K562 (cell line): Measurements from ENCODE around the gene PAPSS2. TPM values are rescaled to one million over a fixed set of nuclear protein-coding genes. Genes with fewer than 3 reads are reported as not detected.

Experiments
- ATAC-seq: fragments of 200-7000 bp; cut with Tn5 transposase; 3 replicates; pipeline ENCODE4 v1.9.1; 2020; ENCODE audit warnings: moderate library complexity
- BruUV-seq: library from RNA; stranded (reverse); fragments of 400-500 nt; replicated peaks from 2 replicates; lab custom pipeline; 2021; lab: Mats Ljungman, UMichigan
- CTCF ChIA-PET: fragments of 300-600 bp; formaldehyde crosslinking; extraction: SDS; loops from one replicate; lab custom pipeline; 2021; ENCODE audit warnings: low intra/inter-chr PET ratio; lab: Yijun Ruan, JAX
- POLR2A ChIA-PET: fragments of 300-600, 350-650 bp; sonication (Branson Sonifier 250); formaldehyde crosslinking; extraction: SDS; loops from one replicate; lab custom pipeline; 2021; ENCODE audit warnings: antibody characterized with exemption, inconsistent platforms; lab: Yijun Ruan, JAX
- DNase-seq, 4 experiments: peaks; one replicate each; pipeline versions ENCODE4 v3.0.0 to v3.0.0-alpha.2; 2011 to 2018; ENCODE audit warnings: low spot score in 3 of 4, mixed read lengths in 3 of 4; ENCODE audit errors: extremely low read depth in 1 of 4
- FAIRE-seq: peaks from 2 replicates; lab custom pipeline; 2011; peaks lifted over from hg19 to GRCh38; lab: Jason Lieb, UNC
- H2AFZ ChIP-seq: 2 replicates; pipeline ENCODE4 v1.6.0; 2011; ENCODE audit warnings: low read depth, low read length, control low read depth, inconsistent platforms
- H3K27ac ChIP-seq: fragments of 200-600 bp; 3 replicates; pipeline ENCODE4 v1.8.0; 2011; ENCODE audit warnings: low read depth, mild to moderate bottlenecking, control low read depth, inconsistent platforms, low read length, moderate library complexity, mixed read lengths; ENCODE audit errors: extremely low read depth
- H3K27me3 ChIP-seq, 2 experiments: fragments of 300-600 bp in 1 of 2; 2 replicates in 1 of 2; 3 replicates in 1 of 2; pipeline versions ENCODE4 v1.6.0 to v1.8.0; 2011; ENCODE audit warnings: inconsistent platforms in 2 of 2, low read length in 2 of 2, mild to moderate bottlenecking in 1 of 2, mixed read lengths in 1 of 2, moderate library complexity in 1 of 2; ENCODE audit not compliant: control insufficient read depth in 2 of 2, insufficient read depth in 2 of 2
- H3K36me3 ChIP-seq: fragments of 300-600 bp; 3 replicates; pipeline ENCODE4 v1.8.0; 2011; ENCODE audit warnings: mild to moderate bottlenecking, low read length, inconsistent platforms; ENCODE audit not compliant: control insufficient read depth, insufficient read depth
- H3K4me1 ChIP-seq, 2 experiments: fragments of 200-600 bp in 1 of 2; replicated peaks in 1 of 2; 2 replicates in 1 of 2; 3 replicates in 1 of 2; pipeline versions ENCODE4 v1.5.1 to v1.8.0; 2011; ENCODE audit warnings: inconsistent platforms in 2 of 2, low read length in 2 of 2, mild to moderate bottlenecking in 1 of 2, mixed read lengths in 1 of 2, moderate library complexity in 1 of 2; ENCODE audit not compliant: control insufficient read depth in 2 of 2, insufficient read depth in 2 of 2
- H3K4me2 ChIP-seq: 2 replicates; pipeline ENCODE4 v1.6.1; 2011; ENCODE audit warnings: low read length, control low read depth, inconsistent platforms, mixed read lengths; ENCODE audit not compliant: insufficient read depth
- H3K4me3 ChIP-seq: fragments of 200-600 bp; sonication (generic), shearing (Covaris generic); 2 replicates; pipeline ENCODE4 v1.5.1; 2016; ENCODE audit warnings: control low read depth, inconsistent platforms
- H3K79me2 ChIP-seq: fragments of 200-600 bp; 3 replicates; pipeline ENCODE4 v1.8.0; 2011; ENCODE audit warnings: low read length, inconsistent platforms; ENCODE audit not compliant: control insufficient read depth, insufficient read depth
- H3K9ac ChIP-seq, 2 experiments: 2 replicates each; pipeline versions ENCODE4 v1.6.0 to v1.6.1; 2011; ENCODE audit warnings: low read depth in 2 of 2, low read length in 2 of 2, control low read depth in 1 of 2, inconsistent platforms in 1 of 2, mild to moderate bottlenecking in 1 of 2, mixed read lengths in 1 of 2; ENCODE audit not compliant: insufficient read depth in 1 of 2
- H3K9me1 ChIP-seq: one replicate; pipeline ENCODE4 v1.6.0; 2011; ENCODE audit warnings: inconsistent platforms, mild to moderate bottlenecking, low read length, moderate library complexity; ENCODE audit not compliant: control insufficient read depth, insufficient read depth
- H3K9me3 ChIP-seq: replicated peaks from 2 replicates; pipeline ENCODE4 v1.5.1; 2011; ENCODE audit warnings: low read depth, low read length, inconsistent platforms; ENCODE audit not compliant: control insufficient read depth, insufficient read depth
- H4K20me1 ChIP-seq: replicated peaks from 2 replicates; pipeline ENCODE4 v1.6.1; 2011; ENCODE audit warnings: low read length, inconsistent platforms, mixed read lengths; ENCODE audit not compliant: control insufficient read depth, insufficient read depth
- AFF1 ChIP-seq, 2 experiments: fragments of 450-650 bp; IDR thresholded peaks; 2 replicates each; pipeline ENCODE4 v1.6.1; 2018; ENCODE audit warnings: mild to moderate bottlenecking in 2 of 2, low read depth in 1 of 2; ENCODE audit not compliant: partially characterized antibody in 2 of 2
- ARNT ChIP-seq, 2 experiments: fragments of 450-650 bp; IDR thresholded peaks; 2 replicates each; pipeline ENCODE4 v1.6.1; 2016; ENCODE audit warnings: mild to moderate bottlenecking in 1 of 2
- ATF4 ChIP-seq: fragments of 450-650 bp; formaldehyde crosslinking; IDR thresholded peaks from 2 replicates; pipeline ENCODE4 v1.4.0; 2022; ENCODE audit warnings: mild to moderate bottlenecking, moderate library complexity
- ELK3 ChIP-seq: fragments of 450-650 bp; formaldehyde crosslinking; IDR thresholded peaks from 2 replicates; pipeline ENCODE4 v1.4.0; 2020; ENCODE audit warnings: mild to moderate bottlenecking
- HMGN3 ChIP-seq: IDR thresholded peaks from 2 replicates; pipeline ENCODE4 v1.6.1; 2011; ENCODE audit warnings: borderline replicate concordance, low read depth, mild to moderate bottlenecking, mixed read lengths, low read length; ENCODE audit not compliant: insufficient read length; ENCODE audit errors: extremely low read depth
- KDM4B ChIP-seq, 2 experiments: fragments of 450-650 bp in 1 of 2; sonication (generic) in 1 of 2; IDR thresholded peaks; 2 replicates each; pipeline ENCODE4 v1.6.1; 2016 to 2017; ENCODE audit warnings: borderline replicate concordance in 2 of 2, antibody characterized with exemption in 1 of 2, low read depth in 1 of 2, mild to moderate bottlenecking in 1 of 2
- MAFK ChIP-seq: IDR thresholded peaks from 2 replicates; pipeline ENCODE4 v1.6.1; 2011; ENCODE audit warnings: low read length, improper control_type of control experiment
- NR3C1 ChIP-seq: sonication (generic); formaldehyde crosslinking; IDR thresholded peaks from 2 replicates; pipeline ENCODE4 v1.8.1; 2022; ENCODE audit warnings: missing genetic modification reagents
- PTTG1 ChIP-seq: fragments of 450-650 bp; IDR thresholded peaks from 2 replicates; pipeline ENCODE4 v1.6.1; 2016; ENCODE audit warnings: low read depth, mild to moderate bottlenecking, missing genetic modification characterization, missing compliant biosample characterization
- RB1 ChIP-seq: fragments of 450-650 bp; IDR thresholded peaks from 2 replicates; pipeline ENCODE4 v1.6.1; 2017; ENCODE audit warnings: low read depth, mild to moderate bottlenecking
- RBM34 ChIP-seq: fragments of 200-400 bp; formaldehyde crosslinking; IDR thresholded peaks from 2 replicates; pipeline ENCODE4 v1.6.1; 2018; ENCODE audit warnings: low read length, borderline replicate concordance; ENCODE audit not compliant: insufficient read depth
- SRSF3 ChIP-seq: fragments of 200-400 bp; formaldehyde crosslinking; IDR thresholded peaks from 2 replicates; pipeline ENCODE4 v1.6.1; 2016; ENCODE audit warnings: mild to moderate bottlenecking, low read length, moderate library complexity; ENCODE audit not compliant: insufficient read depth
- USF2 ChIP-seq: sonication (generic); formaldehyde crosslinking; IDR thresholded peaks from 2 replicates; pipeline ENCODE4 v1.5.0; 2020; ENCODE audit warnings: missing genetic modification reagents
- ZFX ChIP-seq: sonication (generic); formaldehyde crosslinking; IDR thresholded peaks from 2 replicates; pipeline ENCODE4 v1.8.0; 2022; ENCODE audit warnings: mild to moderate bottlenecking, missing genetic modification reagents, moderate library complexity
- ZNF197 ChIP-seq: fragments of 200-800 bp; sonication (Bioruptor generic); IDR thresholded peaks from 2 replicates; pipeline ENCODE4 v1.6.1; 2016; ENCODE audit warnings: low read depth, missing genetic modification characterization, missing compliant biosample characterization
- ZNF75A ChIP-seq: fragments of 450-650 bp; formaldehyde crosslinking; IDR thresholded peaks from 2 replicates; pipeline ENCODE4 v1.4.0; 2020; ENCODE audit warnings: mild to moderate bottlenecking
- WGBS: fragments of 100-300 bp; shearing (Covaris generic); methylation state at CpG from one replicate; pipeline ENCODE4 v1.1.6; 2016; ENCODE audit warnings: low coverage, mixed read lengths; ENCODE audit not compliant: insufficient coverage; ENCODE audit errors: missing lambda C conversion rate; 5-methylcytosine and 5-hydroxymethylcytosine counted together
- in situ Hi-C: fragments of 300-500 bp; cut with MboI; formaldehyde crosslinking; loops from 4 replicates; pipeline ENCODE4 v1.15.0; 2018; ENCODE audit warnings: inconsistent platforms, mixed read lengths
- intact Hi-C: fragments of 100-400 bp; cut with micrococcal nuclease; formaldehyde crosslinking; loops from 2 replicates; pipeline ENCODE4 v1.14.2; 2022
- polyA plus RNA-seq, 8 experiments: library from polyadenylated mRNA; depleted of rRNA in 4 of 8; stranded (reverse) in 5 of 8; unstranded in 3 of 8; fragments of >200 nt; fragmentation: Nextera tagmentation in 2 of 8; fragmentation: Illumina TruSeq in 1 of 8; extraction: Ambion mirVana in 2 of 8; extraction: Trizol in 1 of 8; gene quantifications; 2 replicates each; pipeline versions ENCODE4 v1.2.1 to v1.2.3, GENCODE V29; 2011 to 2014; ENCODE audit warnings: inconsistent platforms in 1 of 8, missing spikeins in 1 of 8
- total RNA-seq, 7 experiments: library from RNA; depleted of rRNA in 6 of 7; stranded (reverse); fragments of >200 nt in 6 of 7; fragmentation: Illumina TruSeq in 2 of 7; extraction: Trizol in 2 of 7; gene quantifications; 2 replicates each; pipeline versions ENCODE4 v1.2.1 to v1.2.3, GENCODE V29; 2011 to 2021; ENCODE audit warnings: low replicate concordance in 1 of 7

The PAPSS2 gene
- total and polyA plus RNA-seq, 9 of the 15 experiments (the other 6 are each of a cell fraction or from before 2014, with no cell fraction given) = 0.01 to 0.29 TPM; not detected in 7

- no peaks in the 10 kb centered on the region for H3K4me1 ChIP-seq
- 10% methylated on average over 1 of the region's 1 CpG for WGBS
- H2AFZ ChIP-seq = no peak overlapping the region
- ChIA-PET CTCF (no interaction called here), POLR2A (no interaction called here)
- H3K4me2 ChIP-seq = no peak overlapping the region
- no peaks in the 10 kb centered on the region for H3K79me2 ChIP-seq
- no peaks in the 10 kb centered on the region for H3K36me3 ChIP-seq
- no peak overlapping the region for H3K27ac ChIP-seq
- FAIRE-seq = no peak
- ATAC-seq = no peak
- TF ChIP-seq ZNF197 = no peak
- TF ChIP-seq PTTG1 (tag) = no peak
- no peak for TF ChIP-seq SRSF3
- TF ChIP-seq NR3C1 (CRISPR knock-in tag) = no peak
- no peak for TF ChIP-seq KDM4B (IDR thresholded peaks at IDR 0.05; ENCODE audit: borderline replicate concordance in 2 of 2, low read depth in 1 of 2)
- no peak for TF ChIP-seq HMGN3
- TF ChIP-seq RB1 = no peak
- TF ChIP-seq ELK3 (CRISPR knock-in tag) = no peak
- TF ChIP-seq ZNF75A (CRISPR knock-in tag) = no peak
- TF ChIP-seq USF2 (CRISPR knock-in tag) = no peak
- TF ChIP-seq RBM34 = no peak
- TF ChIP-seq AFF1 (IDR thresholded peaks at IDR 0.05; ENCODE audit: low read depth in 1 of 2, partially characterized antibody in 2 of 2) = no peak
- no peak for TF ChIP-seq ATF4 (CRISPR knock-in tag)
- TF ChIP-seq MAFK = no peak
- TF ChIP-seq ZFX (CRISPR knock-in tag) = no peak
- TF ChIP-seq ARNT (IDR thresholded peaks at IDR 0.05) = no peak
- no peak overlapping the region for H3K9ac ChIP-seq
- intact Hi-C loops (no loop called here), in situ Hi-C loops (no loop called here)
- peaks cover 0 to 3% of the 10 kb centered on the region in 2 experiments; a peak in 1 of 5 replicates for H3K27me3 ChIP-seq
- no peak for DNase-seq
- H3K4me3 ChIP-seq = no peak overlapping the region
- no peaks in the 10 kb centered on the region for H3K9me1 ChIP-seq
- no TSS peak for BruUV-seq
- H4K20me1 ChIP-seq = no peaks in the 10 kb centered on the region
- no peaks in the 10 kb centered on the region for H3K9me3 ChIP-seq
These were observed 17.9 kb downstream of the PAPSS2 start for GRCh38 chr10:87677595-87677994.
